ENCODE data around the gene THYN1. TPM values are rescaled to one million over a fixed set of nuclear protein-coding genes. Genes with fewer than 3 reads are reported as not detected.

Gene THYN1
- total and polyA plus RNA-seq, 2 donors from 2014 or later: 32.2 to 74.0 TPM

DNA sequence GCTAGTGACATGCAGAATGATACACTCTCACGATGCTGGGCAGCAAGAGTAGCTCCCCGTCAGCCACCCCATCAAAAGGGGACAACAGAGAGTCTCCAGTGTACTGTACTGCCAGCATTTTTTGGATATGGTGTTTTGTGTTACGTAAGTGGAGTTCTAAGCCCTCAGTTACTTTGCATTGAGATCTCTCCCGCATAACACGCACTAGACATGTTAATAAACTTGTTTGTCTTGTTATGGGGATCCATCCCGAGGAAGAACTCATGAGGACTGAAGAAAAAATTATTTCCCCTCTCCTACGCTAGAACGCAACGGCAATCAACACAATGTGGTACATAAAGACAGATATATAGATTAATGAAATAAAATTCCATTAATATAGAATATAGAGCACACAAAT, 53.6 kb downstream of the THYN1 start:
- TF ChIP-seq, protein P1, sequence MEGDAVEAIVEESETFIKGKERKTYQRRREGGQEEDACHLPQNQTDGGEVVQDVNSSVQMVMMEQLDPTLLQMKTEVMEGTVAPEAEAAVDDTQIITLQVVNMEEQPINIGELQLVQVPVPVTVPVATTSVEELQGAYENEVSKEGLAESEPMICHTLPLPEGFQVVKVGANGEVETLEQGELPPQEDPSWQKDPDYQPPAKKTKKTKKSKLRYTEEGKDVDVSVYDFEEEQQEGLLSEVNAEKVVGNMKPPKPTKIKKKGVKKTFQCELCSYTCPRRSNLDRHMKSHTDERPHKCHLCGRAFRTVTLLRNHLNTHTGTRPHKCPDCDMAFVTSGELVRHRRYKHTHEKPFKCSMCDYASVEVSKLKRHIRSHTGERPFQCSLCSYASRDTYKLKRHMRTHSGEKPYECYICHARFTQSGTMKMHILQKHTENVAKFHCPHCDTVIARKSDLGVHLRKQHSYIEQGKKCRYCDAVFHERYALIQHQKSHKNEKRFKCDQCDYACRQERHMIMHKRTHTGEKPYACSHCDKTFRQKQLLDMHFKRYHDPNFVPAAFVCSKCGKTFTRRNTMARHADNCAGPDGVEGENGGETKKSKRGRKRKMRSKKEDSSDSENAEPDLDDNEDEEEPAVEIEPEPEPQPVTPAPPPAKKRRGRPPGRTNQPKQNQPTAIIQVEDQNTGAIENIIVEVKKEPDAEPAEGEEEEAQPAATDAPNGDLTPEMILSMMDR (IDR thresholded peaks at IDR 0.05; ENCODE audit: borderline replicate concordance, extremely low read depth, insufficient read depth): no peak
- H3K9ac ChIP-seq (ENCODE audit: low read length in 3 of 3): no peak overlapping the region
- peaks cover 5 to 12% (median 11%) of the 10 kb centered on the region in 3 donors for H3K36me3 ChIP-seq (ENCODE audit: control insufficient read depth in 2 of 3, insufficient read depth in 3 of 3, low read length in 3 of 3)
- no peak for DNase-seq
- no peak overlapping the region for H3K4me3 ChIP-seq (ENCODE audit: low read length in 3 of 3)
- no peak overlapping the region for H3K27ac ChIP-seq (ENCODE audit: low read depth in 2 of 2, low read length in 2 of 2)
- FAIRE-seq: no peak
- intact Hi-C loops (cut with DNase I): no loop called here
- H3K9me3 ChIP-seq (ENCODE audit: control insufficient read depth in 2 of 3, insufficient read depth in 1 of 3, low read length in 3 of 3): no peaks in the 10 kb centered on the region
- no peaks in the 10 kb centered on the region for H3K4me1 ChIP-seq (ENCODE audit: control insufficient read depth in 2 of 3, insufficient read depth in 2 of 3, low read depth in 1 of 3, low read length in 3 of 3)
- no peaks in the 10 kb centered on the region for H3K27me3 ChIP-seq (ENCODE audit: control insufficient read depth, insufficient read depth, low read length)

Other genes with a start within 250 kb of the THYN1 start
- gene JAM3, start 184.3 kb downstream of the THYN1 start, total RNA-seq: 19.5 TPM
- gene JAM3, start 184.3 kb downstream of the THYN1 start, polyA plus RNA-seq (ENCODE audit: insufficient read depth, low read depth, low replicate concordance): 13.3 TPM
- 21.3 TPM for gene NCAPD3, start 29.4 kb downstream of the THYN1 start, total RNA-seq
- 3.7 TPM for gene NCAPD3, start 29.4 kb downstream of the THYN1 start, polyA plus RNA-seq (ENCODE audit: insufficient read depth, low read depth, low replicate concordance)
- 34.6 TPM for gene VPS26B, start 28.7 kb downstream of the THYN1 start, total RNA-seq
- gene VPS26B, start 28.7 kb downstream of the THYN1 start, polyA plus RNA-seq (ENCODE audit: insufficient read depth, low read depth, low replicate concordance): 20.5 TPM
- 28.1 TPM for gene ACAD8, start 216 bp upstream of the THYN1 start, total RNA-seq
- 42.1 TPM for gene ACAD8, start 216 bp upstream of the THYN1 start, polyA plus RNA-seq (ENCODE audit: insufficient read depth, low read depth, low replicate concordance)
- gene GLB1L3, start 23.0 kb upstream of the THYN1 start, total RNA-seq: 0.06 TPM
- 0.17 TPM for gene GLB1L3, start 23.0 kb upstream of the THYN1 start, polyA plus RNA-seq (ENCODE audit: insufficient read depth, low read depth, low replicate concordance)
- 10.0 TPM for gene GLB1L2, start 78.6 kb upstream of the THYN1 start, total RNA-seq
- gene GLB1L2, start 78.6 kb upstream of the THYN1 start, polyA plus RNA-seq (ENCODE audit: insufficient read depth, low read depth, low replicate concordance): 26.1 TPM
- gene B3GAT1, start 158.9 kb upstream of the THYN1 start, total RNA-seq: 3.7 TPM
- 0.82 TPM for gene B3GAT1, start 158.9 kb upstream of the THYN1 start, polyA plus RNA-seq (ENCODE audit: insufficient read depth, low read depth, low replicate concordance)

All from kidney (tissue), 14 donors.